Central memory CD8-positive, alpha-beta T cell (primary cell): ENCODE measurements around the gene CCR5.

Source experiments
- ATAC-seq: fragments of 150-1000 bp; cut with Tn5 transposase; replicated peaks from 2 replicates; pipeline ENCODE4 v1.10.0; 2022; ENCODE audit warnings: mild to moderate bottlenecking, moderate FRiP score, moderate number of reproducible peaks; ENCODE audit not compliant: poor library complexity, severe bottlenecking; ENCODE audit errors: extremely low read depth
- DNase-seq, 2 donors: peaks; one replicate each; pipeline ENCODE4 v3.0.0; 2021; ENCODE audit warnings: low spot score in 2 of 2
- H3K27ac Mint-ChIP-seq: one replicate; pipeline ENCODE4 v1.8.0; 2022; ENCODE audit warnings: low read depth, mild to moderate bottlenecking, moderate library complexity, mixed read lengths
- H3K27me3 Mint-ChIP-seq: one replicate; pipeline ENCODE4 v1.8.0; 2022; ENCODE audit warnings: mixed read lengths
- H3K36me3 Mint-ChIP-seq: one replicate; pipeline ENCODE4 v1.8.0; 2022; ENCODE audit warnings: mild to moderate bottlenecking, moderate library complexity, mixed read lengths; ENCODE audit not compliant: insufficient read depth
- H3K4me1 Mint-ChIP-seq: one replicate; pipeline ENCODE4 v1.8.0; 2022; ENCODE audit warnings: mixed read lengths
- H3K4me3 Mint-ChIP-seq: one replicate; pipeline ENCODE4 v1.8.0; 2022; ENCODE audit warnings: mild to moderate bottlenecking, moderate library complexity, mixed read lengths
- H3K9me3 Mint-ChIP-seq: one replicate; pipeline ENCODE4 v1.8.0; 2022; ENCODE audit warnings: mixed read lengths

CCR5 gene

DNA sequence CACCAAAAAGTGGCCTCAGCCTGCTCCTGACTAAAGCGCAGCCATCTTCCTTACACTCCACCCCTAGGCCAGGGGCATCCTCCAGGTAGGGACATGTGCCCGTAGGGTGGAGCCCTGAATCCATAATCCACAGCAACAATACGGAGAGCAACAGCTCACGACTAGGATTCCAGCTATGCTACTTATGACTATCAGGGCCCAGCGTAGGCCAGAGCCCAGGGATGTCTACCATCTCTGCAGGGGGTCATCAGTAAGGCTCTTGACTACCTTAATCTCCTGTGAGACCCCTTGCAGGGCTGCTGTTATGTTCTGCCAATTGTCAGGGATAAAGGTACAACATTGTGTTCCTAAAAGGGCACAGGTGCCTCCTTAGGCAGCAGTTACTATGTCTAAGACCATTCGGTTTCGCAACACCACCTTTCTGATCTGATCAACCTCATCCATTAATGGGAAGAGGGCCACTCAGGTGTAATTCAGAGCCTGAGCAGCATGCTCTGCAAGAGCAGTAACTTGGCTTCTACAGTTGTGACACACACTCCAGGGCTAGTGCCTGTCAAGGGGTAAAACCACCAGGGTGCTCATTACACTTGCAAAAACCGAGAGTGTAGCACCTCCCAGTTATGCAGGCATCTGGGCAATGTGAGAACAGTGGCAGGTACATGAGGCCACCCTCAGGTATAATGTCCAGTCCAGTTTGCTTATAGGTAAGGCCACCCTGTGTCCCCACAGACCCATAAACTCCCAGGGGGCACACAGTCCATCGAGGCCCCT lies 47.3 kb downstream of the CCR5 start:
- Mint-ChIP-seq H3K27ac (no peak overlapping the region), H3K4me3 (no peak overlapping the region), H3K9me3 (no peaks in the 10 kb centered on the region), H3K36me3 (peaks cover 2% of the 10 kb centered on the region), H3K27me3 (no peaks in the 10 kb centered on the region), H3K4me1 (no peaks in the 10 kb centered on the region)
- ATAC-seq (no peak), DNase-seq (no peak)

DNA sequence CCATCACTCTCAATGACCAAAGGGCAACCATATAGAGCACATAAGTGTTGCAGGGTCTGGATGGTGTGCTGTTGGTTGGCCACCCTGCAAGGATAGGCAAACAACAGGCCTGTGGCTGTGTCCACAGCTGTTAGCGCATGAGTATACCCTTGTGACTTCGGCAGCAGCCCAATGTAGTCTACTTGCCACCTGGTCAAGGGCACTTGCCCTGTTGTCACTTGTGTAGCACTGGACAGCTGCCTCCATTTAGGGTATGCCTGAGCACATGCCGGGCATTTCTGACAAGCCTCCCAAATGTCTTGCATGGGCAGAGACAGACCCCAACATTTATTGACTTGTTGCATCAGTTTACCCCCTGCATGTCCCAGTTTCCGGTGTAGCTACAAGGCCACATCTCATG lies 49.1 kb downstream of the CCR5 start:
- no peaks in the 10 kb centered on the region for H3K27me3 Mint-ChIP-seq
- ATAC-seq (no peak), DNase-seq (no peak)
- no peak overlapping the region for H3K4me3 Mint-ChIP-seq
- no peaks in the 10 kb centered on the region for H3K4me1 Mint-ChIP-seq
- no peak overlapping the region for H3K27ac Mint-ChIP-seq
- H3K36me3 Mint-ChIP-seq, result peaks cover 2% of the 10 kb centered on the region
- H3K9me3 Mint-ChIP-seq, result no peaks in the 10 kb centered on the region

DNA sequence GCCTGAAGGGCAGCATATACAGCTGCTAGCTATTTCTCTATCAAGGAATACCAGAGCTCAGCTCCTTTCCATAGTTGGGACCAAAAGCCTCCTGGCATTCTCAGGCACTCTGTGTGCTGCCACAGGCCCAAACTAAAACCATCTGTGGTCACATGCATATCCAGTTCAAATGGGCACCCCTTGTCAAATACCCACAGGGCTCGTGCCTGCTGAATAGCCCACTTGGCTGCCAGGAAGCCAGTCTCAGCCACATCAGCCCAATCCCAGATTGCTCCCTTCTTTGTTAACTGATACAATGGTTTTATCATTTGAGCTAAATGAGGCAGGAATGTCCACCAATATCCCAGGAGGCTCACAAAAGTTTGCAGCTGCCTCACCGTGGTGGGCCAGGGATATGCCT lies 50.2 kb downstream of the CCR5 start:
- Mint-ChIP-seq H3K27ac (no peak overlapping the region), H3K4me3 (no peak overlapping the region), H3K9me3 (no peaks in the 10 kb centered on the region), H3K36me3 (peaks cover 2% of the 10 kb centered on the region), H3K4me1 (peaks cover 1% of the 10 kb centered on the region), H3K27me3 (no peaks in the 10 kb centered on the region)
- ATAC-seq (no peak), DNase-seq (no peak)

DNA sequence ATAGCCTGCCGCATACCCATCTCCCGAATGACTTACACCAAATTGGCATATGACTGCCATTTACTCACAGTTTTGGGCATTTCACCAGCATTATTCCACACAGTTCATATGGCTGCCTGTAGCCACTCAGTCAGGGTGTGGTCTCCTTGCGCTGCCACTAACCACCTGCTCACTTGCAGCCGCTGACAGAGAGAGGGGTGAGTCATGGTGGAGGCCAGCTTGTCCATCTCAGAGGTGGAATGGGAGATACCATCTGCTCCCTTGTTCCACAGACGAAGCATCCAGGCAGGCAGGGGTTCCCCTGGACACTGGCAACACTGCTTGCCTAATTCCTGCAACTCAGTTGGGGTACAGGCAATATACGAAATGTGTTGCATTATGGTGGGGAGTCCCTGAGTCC lies 51.9 kb downstream of the CCR5 start:
- no peaks in the 10 kb centered on the region for H3K9me3 Mint-ChIP-seq
- H3K4me3 Mint-ChIP-seq, result no peak overlapping the region
- H3K27ac Mint-ChIP-seq, result no peak overlapping the region
- DNase-seq, result no peak
- H3K4me1 Mint-ChIP-seq, result peaks cover 12% of the 10 kb centered on the region
- ATAC-seq, result no peak
- H3K27me3 Mint-ChIP-seq, result no peaks in the 10 kb centered on the region
- peaks cover 2% of the 10 kb centered on the region for H3K36me3 Mint-ChIP-seq

DNA sequence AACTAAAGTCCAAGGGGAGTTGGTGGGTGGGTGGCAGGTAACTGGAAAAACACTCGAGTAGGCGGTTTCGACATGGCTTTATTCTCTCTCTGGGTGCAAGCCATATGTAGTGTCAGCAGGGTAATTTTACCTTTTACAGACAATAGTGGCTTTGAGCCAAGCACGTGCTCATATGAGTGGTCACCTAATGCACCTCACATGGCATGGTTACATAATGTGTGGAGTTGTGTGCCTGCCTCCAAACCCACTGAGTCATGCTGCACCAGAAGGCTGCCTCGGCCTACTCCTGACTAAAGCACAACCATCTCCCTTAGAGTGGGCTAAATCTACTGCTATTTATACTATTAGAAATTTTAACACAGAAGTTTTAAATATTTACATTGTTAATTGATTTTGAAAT lies 52.8 kb downstream of the CCR5 start:
- H3K4me3 Mint-ChIP-seq, result no peak overlapping the region
- peaks cover 2% of the 10 kb centered on the region for H3K36me3 Mint-ChIP-seq
- DNase-seq (no peak), ATAC-seq (no peak)
- no peak overlapping the region for H3K27ac Mint-ChIP-seq
- H3K9me3 Mint-ChIP-seq, result no peaks in the 10 kb centered on the region
- no peaks in the 10 kb centered on the region for H3K27me3 Mint-ChIP-seq
- H3K4me1 Mint-ChIP-seq, result peaks cover 12% of the 10 kb centered on the region
